HG03097 (cell line): ENCODE measurements around the gene PCK1.

Source experiments
- ATAC-seq: cut with Tn5 transposase; IDR thresholded peaks from one replicate; pipeline ENCODE4 v1.9.1; 2021; ENCODE audit not compliant: unreplicated experiment, low FRiP score

PCK1 gene

GRCh38 chr20:57576002-57576401 lies 15.1 kb downstream of the PCK1 start:
- ATAC-seq, result no peak

- ATAC-seq, result no peak
Measured at GRCh38 chr20:57576617-57577550, 16.0 kb downstream of the PCK1 start.

GRCh38 chr20:57577679-57578475 lies 17.0 kb downstream of the PCK1 start:
- ATAC-seq, result no peak

GRCh38 chr20:57578476-57579165 lies 17.7 kb downstream of the PCK1 start:
- ATAC-seq, result no peak

GRCh38 chr20:57579331-57579897 lies 18.5 kb downstream of the PCK1 start:
- ATAC-seq, result no peak

- no peak for ATAC-seq
Measured at GRCh38 chr20:57579898-57580447, 19.1 kb downstream of the PCK1 start.

GRCh38 chr20:57580478-57581201 lies 19.7 kb downstream of the PCK1 start:
- ATAC-seq, result no peak

- no peak for ATAC-seq
Measured at GRCh38 chr20:57581202-57582028, 20.5 kb downstream of the PCK1 start.

GRCh38 chr20:57582029-57582378 lies 21.1 kb downstream of the PCK1 start:
- ATAC-seq, result no peak

GRCh38 chr20:57582432-57583288 lies 21.8 kb downstream of the PCK1 start:
- ATAC-seq, result no peak

GRCh38 chr20:57583289-57584257 lies 22.7 kb downstream of the PCK1 start:
- no peak for ATAC-seq

- ATAC-seq, result no peak
Measured at GRCh38 chr20:57584768-57585461, 24.0 kb downstream of the PCK1 start.

GRCh38 chr20:57585466-57586213 lies 24.7 kb downstream of the PCK1 start:
- ATAC-seq, result no peak

- ATAC-seq, result no peak
Measured at GRCh38 chr20:57586370-57586793, 25.5 kb downstream of the PCK1 start.

- no peak for ATAC-seq
Measured at GRCh38 chr20:57586943-57587277, 26.0 kb downstream of the PCK1 start.
